GM12878 (cell line): Measurements from ENCODE around the gene C5orf52.

Experiments
- CBX5 ChIP-seq: sonication (generic); IDR thresholded peaks from 2 replicates; pipeline ENCODE4 v1.6.1; 2016; ENCODE audit warnings: low read depth, moderate library complexity, mild to moderate bottlenecking, inconsistent platforms
- CHD2 ChIP-seq: IDR thresholded peaks from 2 replicates; pipeline ENCODE4 v1.6.1; 2011; ENCODE audit warnings: low read depth, low read length, improper control_type of control experiment, borderline replicate concordance
- ESRRA ChIP-seq: IDR thresholded peaks from 2 replicates; pipeline ENCODE4 v1.6.1; 2012; ENCODE audit warnings: mild to moderate bottlenecking, low read length, improper control_type of control experiment
- MEF2A ChIP-seq: IDR thresholded peaks from 2 replicates; pipeline ENCODE4 v1.6.1; 2011; ENCODE audit warnings: low read depth, mild to moderate bottlenecking, low read length, moderate library complexity; ENCODE audit not compliant: insufficient read depth
- NRF1 ChIP-seq: conservative IDR thresholded peaks from 2 replicates; pipeline ENCODE4 v1.6.1; 2011; ENCODE audit warnings: mild to moderate bottlenecking, low read depth, low read length, improper control_type of control experiment
- POLR2A ChIP-seq: IDR thresholded peaks from 2 replicates; pipeline ENCODE4 v1.6.1; 2011; ENCODE audit warnings: low read depth, mild to moderate bottlenecking, low read length
- SMC3 ChIP-seq: IDR thresholded peaks from 2 replicates; pipeline ENCODE4 v1.6.1; 2011; ENCODE audit warnings: low read length, improper control_type of control experiment, borderline replicate concordance
- TAF1 ChIP-seq: IDR thresholded peaks from 2 replicates; pipeline ENCODE4 v1.6.1; 2011; ENCODE audit warnings: mild to moderate bottlenecking, low read depth, low read length, borderline replicate concordance
- USF1 ChIP-seq: IDR thresholded peaks from 2 replicates; pipeline ENCODE4 v1.6.1; 2011; ENCODE audit warnings: borderline replicate concordance, low read depth, mild to moderate bottlenecking, moderate library complexity, mixed read lengths, low read length; ENCODE audit not compliant: insufficient read depth; ENCODE audit errors: extremely low read length
- TF ChIP-seq, protein P1 (sequence below), 3 experiments: IDR thresholded peaks in 2 of 3; conservative IDR thresholded peaks in 1 of 3; 2 replicates each; pipeline ENCODE4 v1.5.1; 2011; ENCODE audit warnings: low read depth in 3 of 3, low read length in 3 of 3, mild to moderate bottlenecking in 3 of 3, control low read depth in 2 of 3, moderate library complexity in 2 of 3, inconsistent platforms in 1 of 3, mixed read lengths in 1 of 3; ENCODE audit not compliant: control insufficient read depth in 2 of 3, insufficient read depth in 1 of 3; ENCODE audit errors: extremely low read depth in 1 of 3

GRCh38 chr5:157680239-157680638 is 8.9 kb downstream of the C5orf52 start:
- TF ChIP-seq POLR2A, result no peak
- no peak for TF ChIP-seq SMC3
- no peak for TF ChIP-seq CBX5
- TF ChIP-seq, protein P1, sequence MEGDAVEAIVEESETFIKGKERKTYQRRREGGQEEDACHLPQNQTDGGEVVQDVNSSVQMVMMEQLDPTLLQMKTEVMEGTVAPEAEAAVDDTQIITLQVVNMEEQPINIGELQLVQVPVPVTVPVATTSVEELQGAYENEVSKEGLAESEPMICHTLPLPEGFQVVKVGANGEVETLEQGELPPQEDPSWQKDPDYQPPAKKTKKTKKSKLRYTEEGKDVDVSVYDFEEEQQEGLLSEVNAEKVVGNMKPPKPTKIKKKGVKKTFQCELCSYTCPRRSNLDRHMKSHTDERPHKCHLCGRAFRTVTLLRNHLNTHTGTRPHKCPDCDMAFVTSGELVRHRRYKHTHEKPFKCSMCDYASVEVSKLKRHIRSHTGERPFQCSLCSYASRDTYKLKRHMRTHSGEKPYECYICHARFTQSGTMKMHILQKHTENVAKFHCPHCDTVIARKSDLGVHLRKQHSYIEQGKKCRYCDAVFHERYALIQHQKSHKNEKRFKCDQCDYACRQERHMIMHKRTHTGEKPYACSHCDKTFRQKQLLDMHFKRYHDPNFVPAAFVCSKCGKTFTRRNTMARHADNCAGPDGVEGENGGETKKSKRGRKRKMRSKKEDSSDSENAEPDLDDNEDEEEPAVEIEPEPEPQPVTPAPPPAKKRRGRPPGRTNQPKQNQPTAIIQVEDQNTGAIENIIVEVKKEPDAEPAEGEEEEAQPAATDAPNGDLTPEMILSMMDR (IDR thresholded peaks at IDR 0.05 in 2 of 3, conservative IDR thresholded peaks at IDR 0.05 in 1 of 3; ENCODE audit: control insufficient read depth in 2 of 3, extremely low read depth in 1 of 3, insufficient read depth in 1 of 3, low read depth in 3 of 3, low read length in 3 of 3), result no peak
- TF ChIP-seq TAF1, result no peak
- no peak for TF ChIP-seq NRF1
- TF ChIP-seq ESRRA, result no peak
- TF ChIP-seq MEF2A, result no peak
- no peak for TF ChIP-seq USF1
- no peak for TF ChIP-seq CHD2
